K562 (cell line): ENCODE results near the gene SAE1. TPM values are rescaled to one million over a fixed set of nuclear protein-coding genes. Genes with fewer than 3 reads are reported as not detected.

Source experiments
- CBFA2T2 ChIP-seq: fragments of 450-650 bp; conservative IDR thresholded peaks from 2 replicates; pipeline ENCODE4 v1.6.1; 2017; ENCODE audit warnings: mild to moderate bottlenecking
- EWSR1 ChIP-seq: fragments of 450-650 bp; IDR thresholded peaks from 2 replicates; pipeline ENCODE4 v1.6.1; 2018; ENCODE audit warnings: borderline replicate concordance, mild to moderate bottlenecking, low read depth, moderate library complexity; ENCODE audit not compliant: partially characterized antibody
- EZH2 ChIP-seq: IDR thresholded peaks from 2 replicates; pipeline ENCODE4 v1.6.1; 2012; ENCODE audit warnings: low read depth, mild to moderate bottlenecking, inconsistent platforms, low read length, borderline replicate concordance
- FOXA3 ChIP-seq, 2 experiments: fragments of 450-650 bp in 1 of 2; sonication (generic) in 1 of 2; formaldehyde crosslinking; IDR thresholded peaks in 1 of 2; conservative IDR thresholded peaks in 1 of 2; 2 replicates each; pipeline versions ENCODE4 v1.4.0 to v1.8.0; 2020 to 2022; ENCODE audit warnings: mild to moderate bottlenecking in 2 of 2, missing genetic modification reagents in 1 of 2
- MCM3 ChIP-seq: fragments of 450-650 bp; IDR thresholded peaks from 2 replicates; pipeline ENCODE4 v1.6.1; 2016
- SIN3B ChIP-seq: fragments of 450-650 bp; IDR thresholded peaks from 2 replicates; pipeline ENCODE4 v1.6.1; 2017; ENCODE audit warnings: low read depth, mild to moderate bottlenecking, moderate library complexity
- U2AF1 ChIP-seq: fragments of 200-400 bp; formaldehyde crosslinking; optimal IDR thresholded peaks from 2 replicates; pipeline ENCODE3; 2017; ENCODE audit warnings: mild to moderate bottlenecking, low read depth, low read length, moderate library complexity
- polyA plus RNA-seq, 8 experiments: library from polyadenylated mRNA; depleted of rRNA in 4 of 8; stranded (reverse) in 5 of 8; unstranded in 3 of 8; fragments of >200 nt; fragmentation: Nextera tagmentation in 2 of 8; fragmentation: Illumina TruSeq in 1 of 8; extraction: Ambion mirVana in 2 of 8; extraction: Trizol in 1 of 8; gene quantifications; 2 replicates each; pipeline versions ENCODE4 v1.2.1 to v1.2.3, GENCODE V29; 2011 to 2014; ENCODE audit warnings: inconsistent platforms in 1 of 8, missing spikeins in 1 of 8
- total RNA-seq, 7 experiments: library from RNA; depleted of rRNA in 6 of 7; stranded (reverse); fragments of >200 nt in 6 of 7; fragmentation: Illumina TruSeq in 2 of 7; extraction: Trizol in 2 of 7; gene quantifications; 2 replicates each; pipeline versions ENCODE4 v1.2.1 to v1.2.3, GENCODE V29; 2011 to 2021; ENCODE audit warnings: low replicate concordance in 1 of 7
- TF ChIP-seq, protein P1 (sequence below), 3 experiments: IDR thresholded peaks in 2 of 3; conservative IDR thresholded peaks in 1 of 3; 2 replicates each; pipeline ENCODE4 v1.5.1; 2011 to 2012; ENCODE audit warnings: low read length in 3 of 3, mild to moderate bottlenecking in 3 of 3, control low read depth in 2 of 3, improper control_type of control experiment in 1 of 3, inconsistent platforms in 1 of 3, low read depth in 1 of 3, mixed read lengths in 1 of 3, moderate library complexity in 1 of 3; ENCODE audit not compliant: insufficient read depth in 2 of 3
- TF ChIP-seq, protein P2 (sequence below): fragments of 150-350 bp; IDR thresholded peaks from 2 replicates; pipeline ENCODE4 v1.6.1; 2014; ENCODE audit warnings: low read depth, mild to moderate bottlenecking, low read length, borderline replicate concordance
- TF ChIP-seq, protein P3 (sequence below): conservative IDR thresholded peaks from 2 replicates; pipeline ENCODE4 v1.6.1; 2011; ENCODE audit warnings: low read depth, mild to moderate bottlenecking, low read length; ENCODE audit not compliant: control insufficient read depth
- TF ChIP-seq, protein P4 (sequence below): fragments of 250-450 bp; sonication (Bioruptor Pico); IDR thresholded peaks from 2 replicates; pipeline ENCODE4 v1.4.0; 2020
- TF ChIP-seq, protein P5 (sequence below): sonication (generic); formaldehyde crosslinking; IDR thresholded peaks from 2 replicates; pipeline ENCODE4 v1.8.0; 2023; ENCODE audit warnings: missing genetic modification reagents, mild to moderate bottlenecking, borderline replicate concordance

Gene SAE1
- total and polyA plus RNA-seq, 9 of the 15 experiments (the other 6 are each of a cell fraction or from before 2014, with no cell fraction given), result 82.8 to 299 (median 217) TPM

DNA sequence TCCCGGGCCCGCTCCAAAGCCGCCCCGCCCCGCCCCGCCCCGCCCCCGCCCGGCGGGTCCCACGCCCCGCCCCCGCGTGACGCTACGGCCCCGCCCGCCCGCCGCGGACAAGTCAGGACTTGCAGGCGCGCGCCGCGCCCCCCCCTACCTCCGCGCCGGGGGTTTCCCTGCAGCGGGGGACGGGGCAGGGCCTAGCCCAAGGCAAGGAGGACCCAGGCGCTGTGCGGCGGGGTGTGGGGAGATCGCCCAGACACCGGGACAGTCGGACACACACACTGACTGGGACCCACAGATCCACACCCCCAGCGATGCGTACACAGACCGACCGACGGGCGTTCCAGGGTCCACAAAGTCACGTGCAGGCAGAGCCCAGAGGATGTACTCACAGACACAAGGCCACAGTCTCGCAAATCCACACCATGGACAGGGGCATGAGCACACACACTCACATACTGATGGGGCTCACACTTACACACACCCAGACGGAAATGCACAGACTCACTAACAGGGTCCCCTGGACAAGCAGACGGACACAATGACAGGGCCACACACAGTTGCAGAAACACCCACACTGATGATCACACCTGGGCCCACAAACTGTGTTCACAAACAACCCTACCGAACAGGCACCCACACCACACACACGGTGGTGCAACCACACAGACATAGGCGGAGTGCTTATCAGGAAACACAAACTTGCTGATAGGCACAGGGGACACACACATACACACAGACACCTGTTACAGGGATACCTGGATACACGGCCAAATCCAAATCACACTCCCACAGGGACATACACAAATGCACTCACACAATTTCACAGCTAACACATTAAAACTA, 100.8 kb downstream of the SAE1 start (continued):
- TF ChIP-seq, protein P1, sequence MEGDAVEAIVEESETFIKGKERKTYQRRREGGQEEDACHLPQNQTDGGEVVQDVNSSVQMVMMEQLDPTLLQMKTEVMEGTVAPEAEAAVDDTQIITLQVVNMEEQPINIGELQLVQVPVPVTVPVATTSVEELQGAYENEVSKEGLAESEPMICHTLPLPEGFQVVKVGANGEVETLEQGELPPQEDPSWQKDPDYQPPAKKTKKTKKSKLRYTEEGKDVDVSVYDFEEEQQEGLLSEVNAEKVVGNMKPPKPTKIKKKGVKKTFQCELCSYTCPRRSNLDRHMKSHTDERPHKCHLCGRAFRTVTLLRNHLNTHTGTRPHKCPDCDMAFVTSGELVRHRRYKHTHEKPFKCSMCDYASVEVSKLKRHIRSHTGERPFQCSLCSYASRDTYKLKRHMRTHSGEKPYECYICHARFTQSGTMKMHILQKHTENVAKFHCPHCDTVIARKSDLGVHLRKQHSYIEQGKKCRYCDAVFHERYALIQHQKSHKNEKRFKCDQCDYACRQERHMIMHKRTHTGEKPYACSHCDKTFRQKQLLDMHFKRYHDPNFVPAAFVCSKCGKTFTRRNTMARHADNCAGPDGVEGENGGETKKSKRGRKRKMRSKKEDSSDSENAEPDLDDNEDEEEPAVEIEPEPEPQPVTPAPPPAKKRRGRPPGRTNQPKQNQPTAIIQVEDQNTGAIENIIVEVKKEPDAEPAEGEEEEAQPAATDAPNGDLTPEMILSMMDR (IDR thresholded peaks at IDR 0.05 in 2 of 3, conservative IDR thresholded peaks at IDR 0.05 in 1 of 3; ENCODE audit: insufficient read depth in 2 of 3, low read depth in 1 of 3, low read length in 3 of 3), result no peak
- TF ChIP-seq EWSR1, result no peak
- TF ChIP-seq, protein P2, sequence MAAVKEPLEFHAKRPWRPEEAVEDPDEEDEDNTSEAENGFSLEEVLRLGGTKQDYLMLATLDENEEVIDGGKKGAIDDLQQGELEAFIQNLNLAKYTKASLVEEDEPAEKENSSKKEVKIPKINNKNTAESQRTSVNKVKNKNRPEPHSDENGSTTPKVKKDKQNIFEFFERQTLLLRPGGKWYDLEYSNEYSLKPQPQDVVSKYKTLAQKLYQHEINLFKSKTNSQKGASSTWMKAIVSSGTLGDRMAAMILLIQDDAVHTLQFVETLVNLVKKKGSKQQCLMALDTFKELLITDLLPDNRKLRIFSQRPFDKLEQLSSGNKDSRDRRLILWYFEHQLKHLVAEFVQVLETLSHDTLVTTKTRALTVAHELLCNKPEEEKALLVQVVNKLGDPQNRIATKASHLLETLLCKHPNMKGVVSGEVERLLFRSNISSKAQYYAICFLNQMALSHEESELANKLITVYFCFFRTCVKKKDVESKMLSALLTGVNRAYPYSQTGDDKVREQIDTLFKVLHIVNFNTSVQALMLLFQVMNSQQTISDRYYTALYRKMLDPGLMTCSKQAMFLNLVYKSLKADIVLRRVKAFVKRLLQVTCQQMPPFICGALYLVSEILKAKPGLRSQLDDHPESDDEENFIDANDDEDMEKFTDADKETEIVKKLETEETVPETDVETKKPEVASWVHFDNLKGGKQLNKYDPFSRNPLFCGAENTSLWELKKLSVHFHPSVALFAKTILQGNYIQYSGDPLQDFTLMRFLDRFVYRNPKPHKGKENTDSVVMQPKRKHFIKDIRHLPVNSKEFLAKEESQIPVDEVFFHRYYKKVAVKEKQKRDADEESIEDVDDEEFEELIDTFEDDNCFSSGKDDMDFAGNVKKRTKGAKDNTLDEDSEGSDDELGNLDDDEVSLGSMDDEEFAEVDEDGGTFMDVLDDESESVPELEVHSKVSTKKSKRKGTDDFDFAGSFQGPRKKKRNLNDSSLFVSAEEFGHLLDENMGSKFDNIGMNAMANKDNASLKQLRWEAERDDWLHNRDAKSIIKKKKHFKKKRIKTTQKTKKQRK, result no peak
- TF ChIP-seq, protein P3, sequence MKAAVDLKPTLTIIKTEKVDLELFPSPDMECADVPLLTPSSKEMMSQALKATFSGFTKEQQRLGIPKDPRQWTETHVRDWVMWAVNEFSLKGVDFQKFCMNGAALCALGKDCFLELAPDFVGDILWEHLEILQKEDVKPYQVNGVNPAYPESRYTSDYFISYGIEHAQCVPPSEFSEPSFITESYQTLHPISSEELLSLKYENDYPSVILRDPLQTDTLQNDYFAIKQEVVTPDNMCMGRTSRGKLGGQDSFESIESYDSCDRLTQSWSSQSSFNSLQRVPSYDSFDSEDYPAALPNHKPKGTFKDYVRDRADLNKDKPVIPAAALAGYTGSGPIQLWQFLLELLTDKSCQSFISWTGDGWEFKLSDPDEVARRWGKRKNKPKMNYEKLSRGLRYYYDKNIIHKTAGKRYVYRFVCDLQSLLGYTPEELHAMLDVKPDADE, result no peak
- TF ChIP-seq EZH2, result no peak
- TF ChIP-seq CBFA2T2, result no peak
- no peak for TF ChIP-seq U2AF1
- TF ChIP-seq, protein P4, sequence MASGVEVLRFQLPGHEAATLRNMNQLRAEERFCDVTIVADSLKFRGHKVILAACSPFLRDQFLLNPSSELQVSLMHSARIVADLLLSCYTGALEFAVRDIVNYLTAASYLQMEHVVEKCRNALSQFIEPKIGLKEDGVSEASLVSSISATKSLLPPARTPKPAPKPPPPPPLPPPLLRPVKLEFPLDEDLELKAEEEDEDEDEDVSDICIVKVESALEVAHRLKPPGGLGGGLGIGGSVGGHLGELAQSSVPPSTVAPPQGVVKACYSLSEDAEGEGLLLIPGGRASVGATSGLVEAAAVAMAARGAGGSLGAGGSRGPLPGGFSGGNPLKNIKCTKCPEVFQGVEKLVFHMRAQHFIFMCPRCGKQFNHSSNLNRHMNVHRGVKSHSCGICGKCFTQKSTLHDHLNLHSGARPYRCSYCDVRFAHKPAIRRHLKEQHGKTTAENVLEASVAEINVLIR (CRISPR knock-in tag), result no peak
- TF ChIP-seq FOXA3 (CRISPR knock-in tag; conservative IDR thresholded peaks at IDR 0.05 in 1 of 2, IDR thresholded peaks at IDR 0.05 in 1 of 2), result 0 out of 4 replicates have a peak, but pooled peaks of 1 of the 2 experiments have one; percentile 64
- TF ChIP-seq MCM3, result no peak
- no peak for TF ChIP-seq SIN3B
- TF ChIP-seq, protein P5, sequence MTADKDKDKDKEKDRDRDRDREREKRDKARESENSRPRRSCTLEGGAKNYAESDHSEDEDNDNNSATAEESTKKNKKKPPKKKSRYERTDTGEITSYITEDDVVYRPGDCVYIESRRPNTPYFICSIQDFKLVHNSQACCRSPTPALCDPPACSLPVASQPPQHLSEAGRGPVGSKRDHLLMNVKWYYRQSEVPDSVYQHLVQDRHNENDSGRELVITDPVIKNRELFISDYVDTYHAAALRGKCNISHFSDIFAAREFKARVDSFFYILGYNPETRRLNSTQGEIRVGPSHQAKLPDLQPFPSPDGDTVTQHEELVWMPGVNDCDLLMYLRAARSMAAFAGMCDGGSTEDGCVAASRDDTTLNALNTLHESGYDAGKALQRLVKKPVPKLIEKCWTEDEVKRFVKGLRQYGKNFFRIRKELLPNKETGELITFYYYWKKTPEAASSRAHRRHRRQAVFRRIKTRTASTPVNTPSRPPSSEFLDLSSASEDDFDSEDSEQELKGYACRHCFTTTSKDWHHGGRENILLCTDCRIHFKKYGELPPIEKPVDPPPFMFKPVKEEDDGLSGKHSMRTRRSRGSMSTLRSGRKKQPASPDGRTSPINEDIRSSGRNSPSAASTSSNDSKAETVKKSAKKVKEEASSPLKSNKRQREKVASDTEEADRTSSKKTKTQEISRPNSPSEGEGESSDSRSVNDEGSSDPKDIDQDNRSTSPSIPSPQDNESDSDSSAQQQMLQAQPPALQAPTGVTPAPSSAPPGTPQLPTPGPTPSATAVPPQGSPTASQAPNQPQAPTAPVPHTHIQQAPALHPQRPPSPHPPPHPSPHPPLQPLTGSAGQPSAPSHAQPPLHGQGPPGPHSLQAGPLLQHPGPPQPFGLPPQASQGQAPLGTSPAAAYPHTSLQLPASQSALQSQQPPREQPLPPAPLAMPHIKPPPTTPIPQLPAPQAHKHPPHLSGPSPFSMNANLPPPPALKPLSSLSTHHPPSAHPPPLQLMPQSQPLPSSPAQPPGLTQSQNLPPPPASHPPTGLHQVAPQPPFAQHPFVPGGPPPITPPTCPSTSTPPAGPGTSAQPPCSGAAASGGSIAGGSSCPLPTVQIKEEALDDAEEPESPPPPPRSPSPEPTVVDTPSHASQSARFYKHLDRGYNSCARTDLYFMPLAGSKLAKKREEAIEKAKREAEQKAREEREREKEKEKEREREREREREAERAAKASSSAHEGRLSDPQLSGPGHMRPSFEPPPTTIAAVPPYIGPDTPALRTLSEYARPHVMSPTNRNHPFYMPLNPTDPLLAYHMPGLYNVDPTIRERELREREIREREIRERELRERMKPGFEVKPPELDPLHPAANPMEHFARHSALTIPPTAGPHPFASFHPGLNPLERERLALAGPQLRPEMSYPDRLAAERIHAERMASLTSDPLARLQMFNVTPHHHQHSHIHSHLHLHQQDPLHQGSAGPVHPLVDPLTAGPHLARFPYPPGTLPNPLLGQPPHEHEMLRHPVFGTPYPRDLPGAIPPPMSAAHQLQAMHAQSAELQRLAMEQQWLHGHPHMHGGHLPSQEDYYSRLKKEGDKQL (CRISPR knock-in tag), result no peak
